ENCODE results near the gene TRMT5.

DNA sequence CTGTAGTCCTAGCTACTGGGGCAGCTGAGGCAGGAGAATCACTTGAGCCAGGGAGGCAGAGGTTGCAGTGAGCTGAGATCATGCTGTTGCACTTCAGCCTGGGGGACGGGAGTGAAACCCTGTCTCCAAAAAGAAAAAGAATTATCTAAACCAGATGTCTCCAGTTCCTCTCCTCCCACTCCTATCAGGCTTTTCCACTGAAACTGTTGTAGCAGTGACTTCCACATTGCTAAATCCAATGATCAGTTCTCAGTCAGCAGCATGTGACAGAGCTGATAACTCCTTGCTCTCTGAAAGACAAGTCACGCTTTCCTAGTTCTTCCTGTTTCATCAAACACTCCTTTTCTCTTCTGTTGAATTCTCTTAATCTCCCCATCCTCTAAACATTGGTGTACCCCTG is 8.7 kb upstream of the TRMT5 start:
- TF ChIP-seq, protein P1, sequence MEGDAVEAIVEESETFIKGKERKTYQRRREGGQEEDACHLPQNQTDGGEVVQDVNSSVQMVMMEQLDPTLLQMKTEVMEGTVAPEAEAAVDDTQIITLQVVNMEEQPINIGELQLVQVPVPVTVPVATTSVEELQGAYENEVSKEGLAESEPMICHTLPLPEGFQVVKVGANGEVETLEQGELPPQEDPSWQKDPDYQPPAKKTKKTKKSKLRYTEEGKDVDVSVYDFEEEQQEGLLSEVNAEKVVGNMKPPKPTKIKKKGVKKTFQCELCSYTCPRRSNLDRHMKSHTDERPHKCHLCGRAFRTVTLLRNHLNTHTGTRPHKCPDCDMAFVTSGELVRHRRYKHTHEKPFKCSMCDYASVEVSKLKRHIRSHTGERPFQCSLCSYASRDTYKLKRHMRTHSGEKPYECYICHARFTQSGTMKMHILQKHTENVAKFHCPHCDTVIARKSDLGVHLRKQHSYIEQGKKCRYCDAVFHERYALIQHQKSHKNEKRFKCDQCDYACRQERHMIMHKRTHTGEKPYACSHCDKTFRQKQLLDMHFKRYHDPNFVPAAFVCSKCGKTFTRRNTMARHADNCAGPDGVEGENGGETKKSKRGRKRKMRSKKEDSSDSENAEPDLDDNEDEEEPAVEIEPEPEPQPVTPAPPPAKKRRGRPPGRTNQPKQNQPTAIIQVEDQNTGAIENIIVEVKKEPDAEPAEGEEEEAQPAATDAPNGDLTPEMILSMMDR (IDR thresholded peaks at IDR 0.05 in 2 of 3, conservative IDR thresholded peaks at IDR 0.05 in 1 of 3; ENCODE audit: borderline replicate concordance in 1 of 3, insufficient read depth in 1 of 3, low read depth in 2 of 3, low read length in 2 of 3), result no peak
- no peak for TF ChIP-seq JUND (IDR thresholded peaks at IDR 0.05)
- no peak for TF ChIP-seq POLR2A (IDR thresholded peaks at IDR 0.05; ENCODE audit: borderline replicate concordance, extremely low read depth, insufficient read depth, insufficient read length)
- TF ChIP-seq EGR1 (IDR thresholded peaks at IDR 0.05; ENCODE audit: low read depth), result no peak
- TF ChIP-seq, protein P2, sequence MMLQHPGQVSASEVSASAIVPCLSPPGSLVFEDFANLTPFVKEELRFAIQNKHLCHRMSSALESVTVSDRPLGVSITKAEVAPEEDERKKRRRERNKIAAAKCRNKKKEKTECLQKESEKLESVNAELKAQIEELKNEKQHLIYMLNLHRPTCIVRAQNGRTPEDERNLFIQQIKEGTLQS (IDR thresholded peaks at IDR 0.05), result no peak
- TF ChIP-seq RAD21 (IDR thresholded peaks at IDR 0.05; ENCODE audit: low read depth), result no peak
